Keratinocyte (primary cell): ENCODE results near the gene ZNF428. TPM values are rescaled to one million over a fixed set of nuclear protein-coding genes. Genes with fewer than 3 reads are reported as not detected.

Experiments used
- DNase-seq: peaks from one replicate; pipeline ENCODE4 v3.0.0-alpha.2; 2011; ENCODE audit warnings: low read depth, missing footprints, low spot score
- FAIRE-seq: peaks from 2 replicates; lab custom pipeline; 2011; peaks lifted over from hg19 to GRCh38; lab: Jason Lieb, UNC
- H2AFZ ChIP-seq: 2 replicates; pipeline ENCODE4 v1.6.0; 2012; ENCODE audit warnings: low read length, control low read depth, inconsistent platforms; ENCODE audit not compliant: control insufficient read depth
- H3K27ac ChIP-seq: 2 replicates; pipeline ENCODE4 v1.5.1; 2011; ENCODE audit warnings: low read length; ENCODE audit not compliant: control insufficient read depth, insufficient read depth
- H3K27me3 ChIP-seq: 3 replicates; pipeline ENCODE4 v1.6.0; 2011; ENCODE audit warnings: low read length; ENCODE audit not compliant: control insufficient read depth, insufficient read depth; ENCODE audit errors: extremely low read depth
- H3K36me3 ChIP-seq, 2 experiments: 2 replicates in 1 of 2; 3 replicates in 1 of 2; pipeline ENCODE4 v1.5.1; 2011; ENCODE audit warnings: low read length in 2 of 2, mild to moderate bottlenecking in 1 of 2; ENCODE audit not compliant: control insufficient read depth in 2 of 2, insufficient read depth in 2 of 2; ENCODE audit errors: extremely low read depth in 1 of 2
- H3K4me1 ChIP-seq: 3 replicates; pipeline ENCODE4 v1.5.1; 2011; ENCODE audit warnings: low read length; ENCODE audit not compliant: control insufficient read depth, insufficient read depth; ENCODE audit errors: extremely low read depth
- H3K4me2 ChIP-seq: 3 replicates; pipeline ENCODE4 v1.6.0; 2011; ENCODE audit warnings: low read depth, low read length; ENCODE audit not compliant: control insufficient read depth, insufficient read depth; ENCODE audit errors: extremely low read depth
- H3K4me3 ChIP-seq, 3 experiments: fragments of 200-600 bp in 1 of 3; sonication (generic) in 1 of 3; 2 replicates in 2 of 3; 3 replicates in 1 of 3; pipeline ENCODE4 v1.5.1; 2011 to 2016; ENCODE audit warnings: low read length in 3 of 3, mild to moderate bottlenecking in 3 of 3, control low read depth in 2 of 3, inconsistent platforms in 1 of 3, low read depth in 1 of 3, mixed read lengths in 1 of 3, mixed run types in 1 of 3, moderate library complexity in 1 of 3; ENCODE audit not compliant: control insufficient read depth in 2 of 3, insufficient read depth in 2 of 3; ENCODE audit errors: extremely low read depth in 1 of 3
- H3K79me2 ChIP-seq: 2 replicates; pipeline ENCODE4 v1.6.0; 2012; ENCODE audit warnings: low read length; ENCODE audit not compliant: control insufficient read depth, insufficient read depth
- H3K9ac ChIP-seq: 3 replicates; pipeline ENCODE4 v1.6.0; 2011; ENCODE audit warnings: low read length; ENCODE audit not compliant: control insufficient read depth, insufficient read depth; ENCODE audit errors: extremely low read depth
- H3K9me1 ChIP-seq: 3 replicates; pipeline ENCODE4 v1.6.0; 2011; ENCODE audit warnings: low read length; ENCODE audit not compliant: control insufficient read depth, insufficient read depth; ENCODE audit errors: extremely low read depth
- H3K9me3 ChIP-seq: 2 replicates; pipeline ENCODE4 v1.5.1; 2012; ENCODE audit warnings: low read depth, low read length; ENCODE audit not compliant: control insufficient read depth
- H4K20me1 ChIP-seq: 3 replicates; pipeline ENCODE4 v1.6.0; 2011; ENCODE audit warnings: low read length; ENCODE audit not compliant: control insufficient read depth, insufficient read depth; ENCODE audit errors: extremely low read depth
- CTCF ChIP-seq, 3 experiments: IDR thresholded peaks in 1 of 3; conservative IDR thresholded peaks in 1 of 3; optimal IDR thresholded peaks in 1 of 3; 2 replicates in 2 of 3; 3 replicates in 1 of 3; pipeline versions ENCODE3 to v1.5.1; 2011; ENCODE audit warnings: low read length in 3 of 3, mild to moderate bottlenecking in 3 of 3, moderate library complexity in 2 of 3, control low read depth in 1 of 3, inconsistent platforms in 1 of 3; ENCODE audit not compliant: insufficient read depth in 2 of 3; ENCODE audit errors: extremely low read depth in 1 of 3
- EZH2 ChIP-seq: IDR thresholded peaks from one replicate; pipeline ENCODE4 v1.6.1; 2012; ENCODE audit warnings: inconsistent platforms, mild to moderate bottlenecking, low read length, moderate library complexity
- dilution Hi-C: fragments of 300-500 bp; cut with MboI; formaldehyde crosslinking; loops from one replicate; pipeline ENCODE4 v1.7.0; 2020; ENCODE audit warnings: low sequenced_read_pairs; ENCODE audit not compliant: extremely low pct_ligation_motif_present
- polyA plus RNA-seq, 5 experiments: library from polyadenylated mRNA; depleted of rRNA in 3 of 5; stranded (reverse) in 3 of 5; stranded (forward) in 1 of 5; unstranded in 1 of 5; fragments of >200 nt; gene quantifications; 1 replicate in 1 of 5; 2 replicates in 3 of 5; 3 replicates in 1 of 5; pipeline versions ENCODE4 v1.2.1 to v1.2.3, GENCODE V29; 2011 to 2012; ENCODE audit warnings: missing spikeins in 2 of 5, low read depth in 1 of 5, low replicate concordance in 1 of 5

The ZNF428 gene
- polyA plus RNA-seq, 1 donor (not counting 4 experiments of a cell fraction or from before 2014, with no cell fraction given): 13.9 TPM

GRCh38 chr19:43658001-43658400, 38.6 kb upstream of the ZNF428 start:
- peaks cover 18% of the 10 kb centered on the region for H3K79me2 ChIP-seq
- H3K9me3 ChIP-seq: no peaks in the 10 kb centered on the region
- H3K36me3 ChIP-seq: peaks cover 46 to 50% of the 10 kb centered on the region in 2 experiments
- no peaks in the 10 kb centered on the region for H3K9me1 ChIP-seq
- no peak for DNase-seq
- H3K4me3 ChIP-seq: no peak overlapping the region
- dilution Hi-C loops: no loop called here
- TF ChIP-seq CTCF (optimal IDR thresholded peaks at IDR 0.05 in 1 of 3, IDR thresholded peaks at IDR 0.05 in 1 of 3, conservative IDR thresholded peaks at IDR 0.05 in 1 of 3; ENCODE audit: extremely low read depth in 1 of 3, insufficient read depth in 2 of 3, low read length in 3 of 3) (no peak), EZH2 (no peak)
- peaks cover 2% of the 10 kb centered on the region for H4K20me1 ChIP-seq
- H3K4me2 ChIP-seq: no peak overlapping the region
- H3K9ac ChIP-seq: no peak overlapping the region
- H3K4me1 ChIP-seq: no peaks in the 10 kb centered on the region
- no peaks in the 10 kb centered on the region for H3K27me3 ChIP-seq
- H2AFZ ChIP-seq: no peak overlapping the region
- H3K27ac ChIP-seq: no peak overlapping the region
- FAIRE-seq: no peak

GRCh38 chr19:43656436-43656835, 37.0 kb upstream of the ZNF428 start:
- Histone ChIP-seq H3K36me3 (peaks cover 41 to 53% of the 10 kb centered on the region in 2 experiments), H2AFZ (no peak overlapping the region), H3K9ac (no peak overlapping the region), H3K9me1 (no peaks in the 10 kb centered on the region), H3K4me3 (no peak overlapping the region), H3K79me2 (peaks cover 14% of the 10 kb centered on the region), H3K9me3 (no peaks in the 10 kb centered on the region), H3K27me3 (no peaks in the 10 kb centered on the region), H3K4me1 (no peaks in the 10 kb centered on the region), H4K20me1 (peaks cover 2% of the 10 kb centered on the region), H3K27ac (no peak overlapping the region), H3K4me2 (no peak overlapping the region)
- FAIRE-seq (no peak), DNase-seq (no peak)
- TF ChIP-seq CTCF (optimal IDR thresholded peaks at IDR 0.05 in 1 of 3, IDR thresholded peaks at IDR 0.05 in 1 of 3, conservative IDR thresholded peaks at IDR 0.05 in 1 of 3; ENCODE audit: extremely low read depth in 1 of 3, insufficient read depth in 2 of 3, low read length in 3 of 3): no peak
- no peak for TF ChIP-seq EZH2
- dilution Hi-C loops: no loop called here
